ENCODE measurements around the gene ZFHX2. TPM values are rescaled to one million over a fixed set of nuclear protein-coding genes. Genes with fewer than 3 reads are reported as not detected.
A peak's percentile ranks its signal among the peaks of the same experiment; 100 is the strongest.

ZFHX2 gene
- total and polyA plus RNA-seq, 2 of the 13 experiments (the other 11 are each of a cell fraction or from before 2014, with no cell fraction given): 0.17 to 0.44 TPM

DNA sequence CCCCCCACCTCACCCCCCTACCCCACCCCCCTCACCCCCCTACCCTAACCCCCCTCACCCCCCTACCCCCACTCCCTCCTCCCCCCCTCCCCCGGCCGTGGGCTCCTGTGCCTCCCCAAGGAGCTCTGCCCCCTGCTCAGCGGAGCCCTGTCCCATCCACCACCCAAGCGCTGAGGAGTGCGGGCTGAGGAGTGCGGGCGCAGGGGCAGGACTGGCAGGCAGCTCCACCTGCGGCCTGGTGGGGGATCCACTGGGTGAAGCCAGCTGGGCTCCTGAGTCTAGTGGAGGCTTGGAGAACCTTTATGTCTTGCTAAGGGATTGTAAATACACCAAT is 29.4 kb upstream of the ZFHX2 start (continued):
- TF ChIP-seq, protein P1, sequence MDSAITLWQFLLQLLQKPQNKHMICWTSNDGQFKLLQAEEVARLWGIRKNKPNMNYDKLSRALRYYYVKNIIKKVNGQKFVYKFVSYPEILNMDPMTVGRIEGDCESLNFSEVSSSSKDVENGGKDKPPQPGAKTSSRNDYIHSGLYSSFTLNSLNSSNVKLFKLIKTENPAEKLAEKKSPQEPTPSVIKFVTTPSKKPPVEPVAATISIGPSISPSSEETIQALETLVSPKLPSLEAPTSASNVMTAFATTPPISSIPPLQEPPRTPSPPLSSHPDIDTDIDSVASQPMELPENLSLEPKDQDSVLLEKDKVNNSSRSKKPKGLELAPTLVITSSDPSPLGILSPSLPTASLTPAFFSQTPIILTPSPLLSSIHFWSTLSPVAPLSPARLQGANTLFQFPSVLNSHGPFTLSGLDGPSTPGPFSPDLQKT (CRISPR knock-in tag; IDR thresholded peaks at IDR 0.05; ENCODE audit: borderline replicate concordance): no peak
- TF ChIP-seq ZNF496 (CRISPR knock-in tag; IDR thresholded peaks at IDR 0.05; ENCODE audit: insufficient replicate concordance): no peak
- TF ChIP-seq ZNF382 (CRISPR knock-in tag; IDR thresholded peaks at IDR 0.05; ENCODE audit: borderline replicate concordance): no peak
- TF ChIP-seq MATR3 (CRISPR knock-in tag; IDR thresholded peaks at IDR 0.05): no peak
- no peak for TF ChIP-seq ZFP41 (CRISPR knock-in tag; IDR thresholded peaks at IDR 0.05; ENCODE audit: borderline replicate concordance)
- no peak for TF ChIP-seq ZNF543 (CRISPR knock-in tag; IDR thresholded peaks at IDR 0.05)
- no peak for TF ChIP-seq RFX1 (IDR thresholded peaks at IDR 0.05)
- TF ChIP-seq ZNF644 (CRISPR knock-in tag; IDR thresholded peaks at IDR 0.05; ENCODE audit: low read depth): no peak
- TF ChIP-seq, protein P2, sequence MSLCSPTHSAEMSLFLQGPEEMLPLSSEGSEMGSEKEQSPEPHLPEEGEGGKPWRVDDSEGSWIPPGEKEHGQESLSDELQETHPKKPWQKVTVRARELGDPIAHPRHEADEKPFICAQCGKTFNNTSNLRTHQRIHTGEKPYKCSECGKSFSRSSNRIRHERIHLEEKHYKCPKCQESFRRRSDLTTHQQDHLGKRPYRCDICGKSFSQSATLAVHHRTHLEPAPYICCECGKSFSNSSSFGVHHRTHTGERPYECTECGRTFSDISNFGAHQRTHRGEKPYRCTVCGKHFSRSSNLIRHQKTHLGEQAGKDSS (CRISPR knock-in tag; IDR thresholded peaks at IDR 0.05; ENCODE audit: borderline replicate concordance, low read depth): no peak; the same call in 1 of the 2 replicates
- TF ChIP-seq, protein P3, sequence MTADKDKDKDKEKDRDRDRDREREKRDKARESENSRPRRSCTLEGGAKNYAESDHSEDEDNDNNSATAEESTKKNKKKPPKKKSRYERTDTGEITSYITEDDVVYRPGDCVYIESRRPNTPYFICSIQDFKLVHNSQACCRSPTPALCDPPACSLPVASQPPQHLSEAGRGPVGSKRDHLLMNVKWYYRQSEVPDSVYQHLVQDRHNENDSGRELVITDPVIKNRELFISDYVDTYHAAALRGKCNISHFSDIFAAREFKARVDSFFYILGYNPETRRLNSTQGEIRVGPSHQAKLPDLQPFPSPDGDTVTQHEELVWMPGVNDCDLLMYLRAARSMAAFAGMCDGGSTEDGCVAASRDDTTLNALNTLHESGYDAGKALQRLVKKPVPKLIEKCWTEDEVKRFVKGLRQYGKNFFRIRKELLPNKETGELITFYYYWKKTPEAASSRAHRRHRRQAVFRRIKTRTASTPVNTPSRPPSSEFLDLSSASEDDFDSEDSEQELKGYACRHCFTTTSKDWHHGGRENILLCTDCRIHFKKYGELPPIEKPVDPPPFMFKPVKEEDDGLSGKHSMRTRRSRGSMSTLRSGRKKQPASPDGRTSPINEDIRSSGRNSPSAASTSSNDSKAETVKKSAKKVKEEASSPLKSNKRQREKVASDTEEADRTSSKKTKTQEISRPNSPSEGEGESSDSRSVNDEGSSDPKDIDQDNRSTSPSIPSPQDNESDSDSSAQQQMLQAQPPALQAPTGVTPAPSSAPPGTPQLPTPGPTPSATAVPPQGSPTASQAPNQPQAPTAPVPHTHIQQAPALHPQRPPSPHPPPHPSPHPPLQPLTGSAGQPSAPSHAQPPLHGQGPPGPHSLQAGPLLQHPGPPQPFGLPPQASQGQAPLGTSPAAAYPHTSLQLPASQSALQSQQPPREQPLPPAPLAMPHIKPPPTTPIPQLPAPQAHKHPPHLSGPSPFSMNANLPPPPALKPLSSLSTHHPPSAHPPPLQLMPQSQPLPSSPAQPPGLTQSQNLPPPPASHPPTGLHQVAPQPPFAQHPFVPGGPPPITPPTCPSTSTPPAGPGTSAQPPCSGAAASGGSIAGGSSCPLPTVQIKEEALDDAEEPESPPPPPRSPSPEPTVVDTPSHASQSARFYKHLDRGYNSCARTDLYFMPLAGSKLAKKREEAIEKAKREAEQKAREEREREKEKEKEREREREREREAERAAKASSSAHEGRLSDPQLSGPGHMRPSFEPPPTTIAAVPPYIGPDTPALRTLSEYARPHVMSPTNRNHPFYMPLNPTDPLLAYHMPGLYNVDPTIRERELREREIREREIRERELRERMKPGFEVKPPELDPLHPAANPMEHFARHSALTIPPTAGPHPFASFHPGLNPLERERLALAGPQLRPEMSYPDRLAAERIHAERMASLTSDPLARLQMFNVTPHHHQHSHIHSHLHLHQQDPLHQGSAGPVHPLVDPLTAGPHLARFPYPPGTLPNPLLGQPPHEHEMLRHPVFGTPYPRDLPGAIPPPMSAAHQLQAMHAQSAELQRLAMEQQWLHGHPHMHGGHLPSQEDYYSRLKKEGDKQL (CRISPR knock-in tag; IDR thresholded peaks at IDR 0.05; ENCODE audit: low read depth): no peak
- TF ChIP-seq PAWR (CRISPR knock-in tag; IDR thresholded peaks at IDR 0.05; ENCODE audit: borderline replicate concordance): no peak
- TF ChIP-seq ZNF274 (CRISPR knock-in tag; IDR thresholded peaks at IDR 0.05): no peak
- no peak for TF ChIP-seq ZKSCAN8 (CRISPR knock-in tag; IDR thresholded peaks at IDR 0.05; ENCODE audit: borderline replicate concordance)
- TF ChIP-seq ZNF30 (CRISPR knock-in tag; IDR thresholded peaks at IDR 0.05): no peak
- TF ChIP-seq ZNF3 (CRISPR knock-in tag; IDR thresholded peaks at IDR 0.05): no peak
- no peak for TF ChIP-seq FOXA1 (IDR thresholded peaks at IDR 0.05)
- no peak for TF ChIP-seq FOXA1 (CRISPR knock-in tag; IDR thresholded peaks at IDR 0.05)
- TF ChIP-seq SMC3 (IDR thresholded peaks at IDR 0.05; ENCODE audit: low read length): no peak
- TF ChIP-seq TGIF2 (CRISPR knock-in tag; IDR thresholded peaks at IDR 0.05): 0 out of 2 replicates have a peak, but pooled peaks have one; percentile 0
- TF ChIP-seq ZFYVE20 (CRISPR knock-in tag; IDR thresholded peaks at IDR 0.05; ENCODE audit: borderline replicate concordance, low read depth): peak; percentile 21; the same call in 1 of the 2 replicates
- no peak for TF ChIP-seq ZNF577 (CRISPR knock-in tag; IDR thresholded peaks at IDR 0.05; ENCODE audit: borderline replicate concordance, low read depth)
- peak; percentile 55; the same call in 1 of the 2 replicates for TF ChIP-seq RBFOX2 (IDR thresholded peaks at IDR 0.05; ENCODE audit: low read depth, low read length)
- peak; percentile 32; the same call in 1 of the 2 replicates for TF ChIP-seq BCL6 (CRISPR knock-in tag; IDR thresholded peaks at IDR 0.05)

Measured in HepG2 (cell line).